ENCODE data around the gene GALNT2. TPM values are rescaled to one million over a fixed set of nuclear protein-coding genes. Genes with fewer than 3 reads are reported as not detected.

GALNT2 gene
- polyA plus RNA-seq, 1 of the 3 experiments (the other 2 are of a cell fraction) = 118 TPM

DNA sequence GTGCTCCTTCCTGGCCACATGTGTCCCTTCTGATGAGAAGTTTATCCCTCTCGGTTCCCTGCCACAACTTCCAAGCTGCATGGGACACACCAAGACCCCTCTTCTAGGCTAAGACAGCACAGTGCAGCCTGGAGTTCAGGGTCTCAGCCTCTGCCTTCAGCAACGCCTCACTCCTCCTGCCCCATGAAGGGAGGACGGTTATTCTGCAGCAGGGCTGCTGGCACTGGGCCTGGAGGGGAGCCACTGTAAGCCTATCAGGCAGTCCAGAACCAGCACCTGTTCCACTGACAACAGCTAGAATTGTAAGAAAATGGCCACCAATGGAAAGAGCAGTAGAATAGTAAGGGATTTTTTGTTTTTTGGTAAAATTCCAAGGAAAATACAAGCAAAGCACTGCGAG is 72.3 kb downstream of the GALNT2 start:
- 92% methylated on average over 4 of the region's 4 CpGs for WGBS (ENCODE audit: low lambda C conversion rate)
- H2AFZ ChIP-seq (ENCODE audit: low read depth) = no peak overlapping the region
- H3K9me2 ChIP-seq = no peaks in the 10 kb centered on the region
- DNase-seq = no peak
- no peaks in the 10 kb centered on the region for H3K9me3 ChIP-seq
- TF ChIP-seq FOXJ3 (CRISPR knock-in tag; IDR thresholded peaks at IDR 0.05) = no peak
- TF ChIP-seq GATA2 (CRISPR knock-in tag; IDR thresholded peaks at IDR 0.05) = no peak
- no peak for TF ChIP-seq YY1 (IDR thresholded peaks at IDR 0.05; ENCODE audit: low read depth)
- no peak for TF ChIP-seq SMC3 (IDR thresholded peaks at IDR 0.05; ENCODE audit: low read depth, low read length)
- TF ChIP-seq TEAD4 (IDR thresholded peaks at IDR 0.05; ENCODE audit: borderline replicate concordance, insufficient read depth) = no peak
- no peak for TF ChIP-seq TCF12 (IDR thresholded peaks at IDR 0.05)
- TF ChIP-seq CHD2 (IDR thresholded peaks at IDR 0.05; ENCODE audit: low read length, partially characterized antibody) = no peak
- no peak for TF ChIP-seq MAX (IDR thresholded peaks at IDR 0.05; ENCODE audit: low read depth)
- TF ChIP-seq MXI1 (IDR thresholded peaks at IDR 0.05; ENCODE audit: low read depth, low read length) = no peak
- no peak overlapping the region for H3K27ac ChIP-seq (ENCODE audit: low read depth in 2 of 2, low read length in 1 of 2)
- peaks cover 60% of the 10 kb centered on the region for H4K20me1 ChIP-seq (ENCODE audit: insufficient read depth)
- POLR2A ChIA-PET = no interaction called here
- peaks cover 88% of the 10 kb centered on the region for H3K79me2 ChIP-seq (ENCODE audit: insufficient read depth)
- H3K4me3 ChIP-seq (ENCODE audit: low read depth in 2 of 2, low read length in 1 of 2) = no peak overlapping the region
- no peaks in the 10 kb centered on the region for H3K27me3 ChIP-seq (ENCODE audit: insufficient read depth)
- H3K4me2 ChIP-seq = no peak overlapping the region
- peaks cover 31 to 58% of the 10 kb centered on the region in 2 experiments; a peak in 3 of 4 replicates for H3K4me1 ChIP-seq (ENCODE audit: control insufficient read depth in 1 of 2, insufficient read depth in 2 of 2, low read depth in 1 of 2, low read length in 1 of 2)
- no peaks in the 10 kb centered on the region for H3F3A ChIP-seq (replicated peaks; ENCODE audit: insufficient read depth)
- H3K9ac ChIP-seq = no peak overlapping the region
- CTCF ChIA-PET = interaction anchor here (0.7 to 1.1 kb wide), 2 partner anchors 29 to 53 kb away, joined by 3 to 4 read pairs; no protein-coding TSS in a partner anchor
- no peaks in the 10 kb centered on the region for H3K36me3 ChIP-seq (replicated peaks in 1 of 2; ENCODE audit: control insufficient read depth in 1 of 2, insufficient read depth in 2 of 2, low read length in 1 of 2)

GRCh38 chr1:230139741-230140140 is 72.7 kb downstream of the GALNT2 start:
- Histone ChIP-seq H3K79me2 (ENCODE audit: insufficient read depth) (peaks cover 88% of the 10 kb centered on the region), H3K9me3 (no peaks in the 10 kb centered on the region), H3K4me2 (peak overlapping the region; percentile 46; the same call in 1 of the 2 replicates), H3F3A (replicated peaks; ENCODE audit: insufficient read depth) (no peaks in the 10 kb centered on the region), H4K20me1 (ENCODE audit: insufficient read depth) (peaks cover 62% of the 10 kb centered on the region), H3K27me3 (ENCODE audit: insufficient read depth) (no peaks in the 10 kb centered on the region), H3K27ac (ENCODE audit: low read depth in 2 of 2, low read length in 1 of 2) (peak overlapping the region in 1 of 2 experiments; percentile 47; a peak in 2 of 4 replicates), H3K4me1 (ENCODE audit: control insufficient read depth in 1 of 2, insufficient read depth in 2 of 2, low read depth in 1 of 2, low read length in 1 of 2) (peaks cover 31 to 59% of the 10 kb centered on the region in 2 experiments; a peak in 3 of 4 replicates), H3K4me3 (ENCODE audit: low read depth in 2 of 2, low read length in 1 of 2) (no peak overlapping the region), H3K36me3 (replicated peaks in 1 of 2; ENCODE audit: control insufficient read depth in 1 of 2, insufficient read depth in 2 of 2, low read length in 1 of 2) (no peaks in the 10 kb centered on the region), H2AFZ (ENCODE audit: low read depth) (no peak overlapping the region), H3K9me2 (no peaks in the 10 kb centered on the region), H3K9ac (no peak overlapping the region)
- POLR2A ChIA-PET = no interaction called here
- no peak for DNase-seq
- TF ChIP-seq RAD21 (IDR thresholded peaks at IDR 0.05; ENCODE audit: low read length) (no peak), YY1 (IDR thresholded peaks at IDR 0.05; ENCODE audit: low read depth) (no peak), JUND (IDR thresholded peaks at IDR 0.05) (no peak), GABPA (IDR thresholded peaks at IDR 0.05; ENCODE audit: low read depth) (no peak), FOXM1 (IDR thresholded peaks at IDR 0.05; ENCODE audit: low read depth) (no peak), NFIC (IDR thresholded peaks at IDR 0.05; ENCODE audit: borderline replicate concordance) (no peak), TCF12 (IDR thresholded peaks at IDR 0.05) (no peak), TAF1 (IDR thresholded peaks at IDR 0.05; ENCODE audit: borderline replicate concordance, low read depth, low read length) (no peak)
- TF ChIP-seq, protein P1, sequence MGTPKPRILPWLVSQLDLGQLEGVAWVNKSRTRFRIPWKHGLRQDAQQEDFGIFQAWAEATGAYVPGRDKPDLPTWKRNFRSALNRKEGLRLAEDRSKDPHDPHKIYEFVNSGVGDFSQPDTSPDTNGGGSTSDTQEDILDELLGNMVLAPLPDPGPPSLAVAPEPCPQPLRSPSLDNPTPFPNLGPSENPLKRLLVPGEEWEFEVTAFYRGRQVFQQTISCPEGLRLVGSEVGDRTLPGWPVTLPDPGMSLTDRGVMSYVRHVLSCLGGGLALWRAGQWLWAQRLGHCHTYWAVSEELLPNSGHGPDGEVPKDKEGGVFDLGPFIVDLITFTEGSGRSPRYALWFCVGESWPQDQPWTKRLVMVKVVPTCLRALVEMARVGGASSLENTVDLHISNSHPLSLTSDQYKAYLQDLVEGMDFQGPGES (IDR thresholded peaks at IDR 0.05; ENCODE audit: low read depth, low read length) = no peak
- CTCF ChIA-PET = interaction anchor here (1.1 kb wide), 1 partner anchor 30 kb away, joined by 4 read pairs; no protein-coding TSS in a partner anchor
- 89% methylated on average over 8 of the region's 8 CpGs for WGBS (ENCODE audit: low lambda C conversion rate)
